Endothelial cell of umbilical vein (primary cell): ENCODE measurements around the gene VSTM4. TPM values are rescaled to one million over a fixed set of nuclear protein-coding genes. Genes with fewer than 3 reads are reported as not detected.

Experiments
- BruUV-seq: library from RNA; stranded (reverse); fragments of 400-500 nt; replicated peaks from 2 replicates; lab custom pipeline; 2021; lab: Mats Ljungman, UMichigan
- CTCF ChIA-PET: fragments of 300-600, 350-600 bp; sonication (Branson Sonifier 250); formaldehyde crosslinking; loops from one replicate; lab custom pipeline; 2021; ENCODE audit warnings: antibody characterized with exemption, inconsistent platforms; lab: Charles Lee
- POLR2A ChIA-PET: fragments of 300-600, 350-600 bp; sonication (Branson Sonifier 250); formaldehyde crosslinking; loops from one replicate; lab custom pipeline; 2021; ENCODE audit warnings: antibody characterized with exemption, inconsistent platforms; lab: Charles Lee
- DNase-seq: peaks from one replicate; pipeline ENCODE4 v3.0.0-alpha.2; 2011; ENCODE audit warnings: low read depth, low spot score
- FAIRE-seq: peaks from 2 replicates; lab custom pipeline; 2011; peaks lifted over from hg19 to GRCh38; lab: Jason Lieb, UNC
- H2AFZ ChIP-seq: 2 replicates; pipeline ENCODE4 v1.6.0; 2012; ENCODE audit warnings: low read depth, low read length, control low read depth, inconsistent platforms
- H3K27ac ChIP-seq: 2 replicates; pipeline ENCODE4 v1.5.1; 2011; ENCODE audit warnings: low read depth, mild to moderate bottlenecking, control low read depth, low read length, moderate library complexity; ENCODE audit not compliant: insufficient read depth
- H3K27me3 ChIP-seq, 2 experiments: 2 replicates each; pipeline versions ENCODE4 v1.6.0 to v1.6.1; 2011; ENCODE audit warnings: low read length in 2 of 2, mixed read lengths in 1 of 2; ENCODE audit not compliant: control insufficient read depth in 2 of 2, insufficient read depth in 2 of 2
- H3K36me3 ChIP-seq, 2 experiments: 2 replicates in 1 of 2; 3 replicates in 1 of 2; pipeline ENCODE4 v1.5.1; 2011; ENCODE audit warnings: low read length in 2 of 2, mild to moderate bottlenecking in 1 of 2, moderate library complexity in 1 of 2; ENCODE audit not compliant: control insufficient read depth in 2 of 2, insufficient read depth in 2 of 2; ENCODE audit errors: extremely low read depth in 1 of 2
- H3K4me1 ChIP-seq: 3 replicates; pipeline ENCODE4 v1.5.1; 2011; ENCODE audit warnings: mild to moderate bottlenecking, low read length; ENCODE audit not compliant: control insufficient read depth, insufficient read depth; ENCODE audit errors: extremely low read depth
- H3K4me2 ChIP-seq: 2 replicates; pipeline ENCODE4 v1.6.1; 2011; ENCODE audit warnings: low read length, control low read depth, mixed read lengths; ENCODE audit not compliant: insufficient read depth
- H3K4me3 ChIP-seq, 3 experiments: fragments of 200-600 bp in 1 of 3; sonication (generic), shearing (Covaris generic) in 1 of 3; replicated peaks in 1 of 3; 2 replicates each; pipeline ENCODE4 v1.5.1; 2011 to 2016; ENCODE audit warnings: control low read depth in 3 of 3, low read length in 3 of 3, mild to moderate bottlenecking in 2 of 3, inconsistent platforms in 1 of 3, low read depth in 1 of 3, moderate library complexity in 1 of 3; ENCODE audit not compliant: insufficient read depth in 1 of 3
- H3K79me2 ChIP-seq: 2 replicates; pipeline ENCODE4 v1.6.0; 2012; ENCODE audit warnings: low read length, inconsistent platforms; ENCODE audit not compliant: control insufficient read depth, insufficient read depth
- H3K9ac ChIP-seq: replicated peaks from 2 replicates; pipeline ENCODE3; 2011; ENCODE audit warnings: low read length, control low read depth; ENCODE audit not compliant: insufficient read depth; ENCODE audit errors: extremely low read depth
- H3K9me1 ChIP-seq: replicated peaks from 3 replicates; pipeline ENCODE4 v1.6.0; 2011; ENCODE audit warnings: mild to moderate bottlenecking, low read length; ENCODE audit not compliant: control insufficient read depth, insufficient read depth; ENCODE audit errors: extremely low read depth
- H3K9me3 ChIP-seq: replicated peaks from 2 replicates; pipeline ENCODE4 v1.5.1; 2012; ENCODE audit warnings: low read length, inconsistent platforms; ENCODE audit not compliant: control insufficient read depth, insufficient read depth
- H4K20me1 ChIP-seq: replicated peaks from 2 replicates; pipeline ENCODE3; 2011; ENCODE audit warnings: mild to moderate bottlenecking, low read length; ENCODE audit not compliant: control insufficient read depth, insufficient read depth; ENCODE audit errors: extremely low read depth
- EZH2 ChIP-seq: IDR thresholded peaks from 2 replicates; pipeline ENCODE4 v1.6.1; 2012; ENCODE audit warnings: borderline replicate concordance, low read depth, mild to moderate bottlenecking, moderate library complexity, low read length, inconsistent platforms; ENCODE audit not compliant: severe bottlenecking
- FOS ChIP-seq: IDR thresholded peaks from 2 replicates; pipeline ENCODE4 v1.6.1; 2011; ENCODE audit warnings: mild to moderate bottlenecking, low read length, moderate library complexity, borderline replicate concordance; ENCODE audit not compliant: insufficient read depth
- GATA2 ChIP-seq: IDR thresholded peaks from 2 replicates; pipeline ENCODE4 v1.7.0; 2011; ENCODE audit warnings: low read depth, mild to moderate bottlenecking, moderate library complexity, mixed read lengths, low read length; ENCODE audit not compliant: insufficient read length, insufficient read depth
- JUN ChIP-seq: IDR thresholded peaks from 2 replicates; pipeline ENCODE4 v1.6.1; 2011; ENCODE audit warnings: borderline replicate concordance, low read depth; ENCODE audit not compliant: insufficient read length, insufficient read depth
- MYC ChIP-seq: IDR thresholded peaks from one replicate; pipeline ENCODE4 v1.6.1; 2011; ENCODE audit warnings: mild to moderate bottlenecking, low read depth, low read length
- POLR2A ChIP-seq: IDR thresholded peaks from 2 replicates; pipeline ENCODE4 v1.6.1; 2012; ENCODE audit warnings: low read depth, mild to moderate bottlenecking, control low read depth, low read length
- POLR2AphosphoS5 ChIP-seq: IDR thresholded peaks from 2 replicates; pipeline ENCODE4 v1.6.1; 2012; ENCODE audit warnings: low read depth, mild to moderate bottlenecking, control low read depth, low read length, moderate library complexity; ENCODE audit not compliant: insufficient read depth
- dilution Hi-C: fragments of 300-500 bp; cut with MboI; formaldehyde crosslinking; loops from one replicate; pipeline ENCODE4 v1.15.0; 2019; ENCODE audit warnings: low sequenced_read_pairs; ENCODE audit not compliant: extremely low pct_ligation_motif_present
- intact Hi-C: fragments of 100-400 bp; cut with micrococcal nuclease; formaldehyde crosslinking; loops from one replicate; pipeline ENCODE4 v1.10.0; 2022
- polyA plus RNA-seq, 4 experiments: library from polyadenylated mRNA; depleted of rRNA in 3 of 4; stranded (reverse) in 3 of 4; unstranded in 1 of 4; fragments of >200 nt; gene quantifications; 2 replicates each; pipeline versions ENCODE4 v1.2.1 to v1.2.3, GENCODE V29; 2011 to 2012; ENCODE audit warnings: missing spikeins in 1 of 4
- total RNA-seq: library from RNA; stranded (reverse); gene quantifications from 2 replicates; pipeline ENCODE4 v1.2.3, GENCODE V29; 2021
- TF ChIP-seq, protein P1 (sequence below), 2 donors: IDR thresholded peaks; 1 replicate in 1 of 2; 2 replicates in 1 of 2; pipeline ENCODE4 v1.5.1; 2011; ENCODE audit warnings: low read length in 2 of 2, mild to moderate bottlenecking in 2 of 2, moderate library complexity in 2 of 2, control low read depth in 1 of 2, inconsistent platforms in 1 of 2, low read depth in 1 of 2; ENCODE audit not compliant: insufficient read depth in 1 of 2; ENCODE audit errors: extremely low read depth in 1 of 2
- TF ChIP-seq, protein P2 (sequence below): IDR thresholded peaks from 2 replicates; pipeline ENCODE4 v1.6.1; 2011; ENCODE audit not compliant: insufficient read depth, insufficient read length

The VSTM4 gene
- total and polyA plus RNA-seq, 2 donors (not counting 3 experiments of a cell fraction or from before 2014, with no cell fraction given): 0.07 TPM

DNA sequence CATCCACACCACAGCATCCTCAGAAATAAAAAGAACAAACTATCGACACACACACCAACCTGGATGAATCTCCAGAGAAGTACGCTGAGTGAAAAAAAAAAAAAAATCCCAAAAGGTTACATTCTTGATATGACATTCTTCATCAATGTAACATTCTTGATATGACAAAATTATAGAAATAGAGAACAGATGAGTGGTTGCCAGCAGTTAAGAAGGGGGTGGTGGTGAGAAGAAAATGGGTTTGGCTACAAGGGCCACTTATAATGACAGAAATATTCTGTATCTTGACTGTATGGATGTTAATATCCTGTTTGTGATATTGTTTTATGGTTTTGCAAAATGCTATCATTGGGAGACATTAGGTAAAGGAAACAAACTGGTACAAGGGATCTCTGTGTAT lies 36.9 kb downstream of the VSTM4 start:
- FAIRE-seq: no peak
- no peaks in the 10 kb centered on the region for H3K79me2 ChIP-seq
- no peak overlapping the region for H3K4me2 ChIP-seq
- CTCF ChIA-PET: no interaction called here
- no peak overlapping the region for H3K9ac ChIP-seq
- H4K20me1 ChIP-seq: no peaks in the 10 kb centered on the region
- peaks cover 0 to 3% of the 10 kb centered on the region in 2 experiments for H3K27me3 ChIP-seq
- no peak overlapping the region for H3K4me3 ChIP-seq
- intact Hi-C loops (no loop called here), dilution Hi-C loops (no loop called here)
- no peaks in the 10 kb centered on the region for H3K9me1 ChIP-seq
- H3K27ac ChIP-seq: no peak overlapping the region
- no TSS peak for BruUV-seq
- TF ChIP-seq MYC (no peak), EZH2 (no peak), POLR2AphosphoS5 (no peak)
- no peak for DNase-seq
- no peaks in the 10 kb centered on the region for H3K4me1 ChIP-seq
- H3K9me3 ChIP-seq: no peaks in the 10 kb centered on the region
- no peaks in the 10 kb centered on the region for H3K36me3 ChIP-seq
- POLR2A ChIA-PET: no interaction called here
- H2AFZ ChIP-seq: no peak overlapping the region

- TF ChIP-seq GATA2 (no peak), POLR2A (no peak), JUN (no peak), FOS (no peak), EZH2 (no peak), MYC (no peak), POLR2AphosphoS5 (no peak)
- TF ChIP-seq, protein P1, sequence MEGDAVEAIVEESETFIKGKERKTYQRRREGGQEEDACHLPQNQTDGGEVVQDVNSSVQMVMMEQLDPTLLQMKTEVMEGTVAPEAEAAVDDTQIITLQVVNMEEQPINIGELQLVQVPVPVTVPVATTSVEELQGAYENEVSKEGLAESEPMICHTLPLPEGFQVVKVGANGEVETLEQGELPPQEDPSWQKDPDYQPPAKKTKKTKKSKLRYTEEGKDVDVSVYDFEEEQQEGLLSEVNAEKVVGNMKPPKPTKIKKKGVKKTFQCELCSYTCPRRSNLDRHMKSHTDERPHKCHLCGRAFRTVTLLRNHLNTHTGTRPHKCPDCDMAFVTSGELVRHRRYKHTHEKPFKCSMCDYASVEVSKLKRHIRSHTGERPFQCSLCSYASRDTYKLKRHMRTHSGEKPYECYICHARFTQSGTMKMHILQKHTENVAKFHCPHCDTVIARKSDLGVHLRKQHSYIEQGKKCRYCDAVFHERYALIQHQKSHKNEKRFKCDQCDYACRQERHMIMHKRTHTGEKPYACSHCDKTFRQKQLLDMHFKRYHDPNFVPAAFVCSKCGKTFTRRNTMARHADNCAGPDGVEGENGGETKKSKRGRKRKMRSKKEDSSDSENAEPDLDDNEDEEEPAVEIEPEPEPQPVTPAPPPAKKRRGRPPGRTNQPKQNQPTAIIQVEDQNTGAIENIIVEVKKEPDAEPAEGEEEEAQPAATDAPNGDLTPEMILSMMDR (IDR thresholded peaks at IDR 0.05; ENCODE audit: extremely low read depth in 1 of 2, insufficient read depth in 1 of 2, low read depth in 1 of 2, low read length in 2 of 2): no peak
- TF ChIP-seq, protein P2, sequence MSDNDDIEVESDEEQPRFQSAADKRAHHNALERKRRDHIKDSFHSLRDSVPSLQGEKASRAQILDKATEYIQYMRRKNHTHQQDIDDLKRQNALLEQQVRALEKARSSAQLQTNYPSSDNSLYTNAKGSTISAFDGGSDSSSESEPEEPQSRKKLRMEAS: no peak
- Histone ChIP-seq H3K4me1 (no peaks in the 10 kb centered on the region), H3K9me1 (no peaks in the 10 kb centered on the region), H3K36me3 (no peaks in the 10 kb centered on the region), H4K20me1 (no peaks in the 10 kb centered on the region), H3K27me3 (peaks cover 0 to 3% of the 10 kb centered on the region in 2 experiments), H3K79me2 (no peaks in the 10 kb centered on the region), H3K4me3 (no peak overlapping the region), H2AFZ (no peak overlapping the region), H3K9me3 (no peaks in the 10 kb centered on the region), H3K27ac (no peak overlapping the region), H3K4me2 (no peak overlapping the region), H3K9ac (no peak overlapping the region)
- intact Hi-C loops: no loop called here
- FAIRE-seq: no peak
- dilution Hi-C loops: no loop called here
- BruUV-seq: no TSS peak
- no peak for DNase-seq
- POLR2A ChIA-PET: no interaction called here
- CTCF ChIA-PET: no interaction called here
Measured at GRCh38 chr10:49076741-49077521, 38.4 kb downstream of the VSTM4 start.
